NK-92 (cell line): ENCODE measurements around the gene SAMD7.

Experiments
- DNase-seq: peaks from one replicate; lab custom pipeline; 2025; ENCODE audit not compliant: unreplicated experiment; lab: John Stamatoyannopoulos, UW

Gene SAMD7

DNA sequence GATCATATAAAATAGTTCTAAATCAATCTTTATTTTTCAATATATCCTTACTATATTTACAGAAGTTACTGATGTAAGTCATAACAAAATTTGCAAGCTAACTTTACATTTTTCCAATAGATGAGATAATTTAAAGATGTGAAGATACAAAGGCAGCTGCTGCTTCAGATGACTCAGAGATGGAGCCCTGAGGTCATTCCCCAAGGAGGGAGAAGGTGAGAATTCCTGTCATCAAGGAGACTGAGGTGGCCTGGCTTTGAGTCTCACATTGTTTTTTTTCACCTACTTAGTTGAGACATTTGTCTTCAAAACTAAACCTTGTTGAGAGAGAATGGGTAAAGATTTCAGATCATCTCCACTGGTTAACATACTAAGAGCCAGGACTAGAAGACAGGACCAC is 3.9 kb upstream of the SAMD7 start:
- DNase-seq, result no peak

GRCh38 chr3:169907944-169908343 is 3.4 kb upstream of the SAMD7 start:
- DNase-seq, result no peak

- no peak for DNase-seq
These were observed 2.0 kb downstream of the SAMD7 start for GRCh38 chr3:169913323-169913722.

- no peak for DNase-seq
These were observed 2.9 kb downstream of the SAMD7 start for GRCh38 chr3:169914321-169914720.

- DNase-seq, result no peak
These were observed 11.8 kb downstream of the SAMD7 start for GRCh38 chr3:169923189-169923588.

GRCh38 chr3:169923831-169924230 is 12.5 kb downstream of the SAMD7 start:
- no peak for DNase-seq

GRCh38 chr3:169929830-169930519 is 18.6 kb downstream of the SAMD7 start:
- no peak for DNase-seq

DNA sequence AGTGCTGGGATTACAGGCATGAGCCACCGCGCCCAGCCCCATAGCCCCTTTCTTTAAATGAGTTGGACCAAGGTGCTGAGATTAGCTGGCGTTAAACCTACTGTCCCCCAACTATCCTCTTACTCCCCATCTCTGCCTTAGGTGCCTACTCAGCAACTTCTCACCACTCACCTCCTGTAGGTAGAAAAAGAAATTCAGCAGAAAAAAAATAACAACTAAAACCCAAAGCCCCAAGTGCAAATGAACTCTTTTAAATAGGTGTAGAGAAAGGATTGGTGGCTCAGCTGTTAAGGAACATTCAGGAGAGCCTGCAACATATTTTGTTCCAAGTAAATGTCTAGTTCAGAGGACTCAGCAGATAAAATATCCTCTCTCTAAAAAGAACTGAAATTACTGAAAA is 19.5 kb downstream of the SAMD7 start:
- DNase-seq, result no peak

DNA sequence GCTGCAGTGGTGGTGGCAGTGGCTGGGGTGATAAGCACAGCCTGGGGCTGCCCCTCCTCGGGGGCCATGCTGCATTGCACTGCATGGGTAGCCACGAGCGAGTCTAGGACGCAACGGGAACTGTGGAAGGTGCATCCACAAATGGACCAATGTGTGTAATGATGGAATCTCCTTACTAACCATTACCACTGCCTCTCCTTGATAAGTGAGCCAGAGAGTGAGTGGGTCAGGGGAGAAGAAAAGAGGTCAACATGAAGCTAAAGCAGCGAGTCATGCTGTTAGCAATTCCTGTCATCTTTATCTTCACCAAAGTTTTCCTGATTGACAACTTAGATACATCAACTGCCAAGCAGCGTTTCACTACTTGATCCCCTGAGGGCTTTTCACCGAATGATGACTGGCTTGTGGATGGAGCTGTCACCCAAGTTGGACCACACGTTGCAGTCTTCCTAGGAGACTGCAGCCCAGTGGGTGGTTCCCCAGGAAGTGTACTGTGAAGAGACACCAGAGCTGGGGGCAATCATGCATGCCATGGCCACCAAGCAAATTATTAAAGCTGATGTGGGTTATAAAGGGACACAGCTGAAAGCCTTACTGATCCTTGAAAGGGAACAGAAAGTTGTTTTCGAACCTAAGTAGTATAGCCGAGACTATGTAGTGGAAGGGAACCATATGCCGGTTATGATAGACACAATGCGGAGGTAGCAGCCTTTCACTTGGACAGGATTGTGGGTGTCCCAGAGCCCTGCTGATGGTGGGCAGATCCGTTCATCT is 20.6 kb downstream of the SAMD7 start:
- no peak for DNase-seq

DNA sequence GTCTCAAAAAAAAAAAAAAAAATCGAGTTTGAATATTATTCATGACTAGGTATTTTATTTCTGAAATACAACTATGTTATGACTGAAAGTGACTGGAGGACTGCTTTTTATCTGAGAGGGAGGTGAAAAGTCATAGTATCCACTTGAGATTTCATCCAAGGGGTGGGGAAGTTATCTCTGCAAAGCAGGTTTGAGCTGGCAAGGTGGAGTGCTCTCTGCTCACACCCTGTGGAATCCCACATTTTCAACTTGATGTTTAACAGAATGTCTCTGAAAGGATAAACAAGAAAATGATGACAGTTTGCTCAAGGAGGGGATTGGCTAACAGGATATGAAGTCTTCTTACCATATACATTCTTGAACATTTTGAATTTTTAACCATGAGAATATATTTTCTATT is 27.9 kb downstream of the SAMD7 start:
- DNase-seq, result no peak

DNA sequence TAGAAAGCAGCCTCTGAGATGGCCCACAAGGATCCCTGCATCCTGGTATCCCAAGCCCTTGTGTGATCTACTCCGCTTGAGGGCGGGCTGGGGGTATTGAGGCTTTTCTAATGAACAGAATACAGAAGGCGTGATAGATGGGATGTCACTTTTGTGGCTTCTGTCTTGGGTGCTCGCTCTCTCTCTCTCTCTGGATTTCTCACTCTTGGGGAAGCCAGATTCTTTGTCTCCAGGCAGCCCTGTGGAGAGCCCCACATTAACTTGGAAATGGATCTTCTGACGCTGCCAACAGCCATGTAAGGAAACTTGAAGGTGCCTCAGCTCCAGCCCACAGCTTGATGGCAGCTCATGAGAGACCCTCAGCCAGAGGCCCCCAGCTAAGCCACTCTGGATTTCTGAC is 28.4 kb downstream of the SAMD7 start:
- no peak for DNase-seq

DNA sequence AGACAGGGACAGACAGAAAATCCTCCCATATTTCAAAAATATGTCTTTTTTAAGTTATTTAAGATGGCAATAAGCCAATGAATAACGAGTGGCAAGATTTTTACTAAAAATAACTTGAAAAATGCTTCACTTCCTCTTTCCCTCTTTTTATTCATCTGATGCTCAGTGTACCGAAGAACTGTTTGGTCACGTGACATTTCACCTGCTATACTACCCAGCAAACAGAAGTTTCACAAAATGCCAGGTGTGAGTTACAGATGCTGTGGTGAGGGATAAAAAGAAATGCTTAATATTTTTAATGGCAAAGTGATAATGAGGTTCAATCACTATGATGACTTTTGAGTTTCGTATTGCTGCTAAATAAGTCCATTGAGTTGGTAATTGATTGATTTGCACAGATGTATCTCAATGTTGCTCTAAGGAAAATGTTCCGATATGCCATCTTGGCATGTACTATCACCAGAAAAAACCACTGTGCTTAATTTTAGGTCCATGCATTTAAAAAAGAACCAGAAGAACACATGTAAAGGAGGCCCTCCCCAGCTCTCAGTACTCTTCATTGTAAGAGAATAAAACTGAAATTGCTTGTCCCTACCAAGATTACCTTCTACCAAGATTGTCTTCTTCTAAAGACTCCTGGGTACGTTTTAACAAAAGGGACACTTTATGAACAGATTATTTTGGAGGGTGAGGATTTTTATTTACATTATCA is 29.3 kb downstream of the SAMD7 start:
- DNase-seq, result no peak

DNA sequence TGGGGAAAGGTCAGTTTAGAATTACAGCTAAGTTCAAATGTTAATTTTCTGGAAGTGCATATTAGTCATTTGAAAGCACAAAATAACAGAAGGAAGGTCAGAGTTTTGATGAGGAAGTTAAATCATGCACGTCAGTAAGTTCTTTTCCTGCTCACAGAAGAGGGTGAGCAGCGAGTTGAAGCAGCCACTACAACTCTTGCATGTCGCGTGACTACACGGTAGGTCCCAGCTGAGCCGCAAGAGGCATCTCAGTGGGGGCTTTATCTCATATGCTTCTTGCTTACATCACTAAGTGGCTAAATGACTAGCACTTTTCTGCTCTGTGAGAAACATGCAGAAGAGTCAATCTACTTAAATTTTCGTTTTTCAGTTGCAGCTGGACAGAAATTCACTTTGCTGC is 33.9 kb downstream of the SAMD7 start:
- no peak for DNase-seq

GRCh38 chr3:169946336-169946735 is 35.0 kb downstream of the SAMD7 start:
- no peak for DNase-seq

- DNase-seq, result no peak
These were observed 37.4 kb downstream of the SAMD7 start for GRCh38 chr3:169948559-169949448.

DNA sequence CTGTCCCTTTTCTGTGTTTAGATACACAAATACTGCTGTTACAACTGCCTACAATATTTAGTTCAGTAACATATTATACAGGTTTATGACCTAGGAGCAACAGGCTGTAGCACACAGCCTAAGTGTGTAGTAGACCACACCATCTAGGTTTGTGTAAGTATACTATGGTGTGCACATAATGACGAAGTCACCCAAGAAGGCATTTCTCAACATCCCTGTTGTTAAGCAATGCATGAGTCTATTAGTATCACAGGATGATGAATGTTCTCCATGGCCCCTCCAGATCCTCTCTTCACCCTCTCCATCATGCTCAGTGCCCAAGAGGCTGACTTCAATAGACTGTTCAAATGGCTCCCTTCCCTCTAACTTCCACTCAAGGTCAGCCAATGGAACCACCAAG is 40.7 kb downstream of the SAMD7 start:
- no peak for DNase-seq

- DNase-seq, result no peak
These were observed 42.2 kb downstream of the SAMD7 start for GRCh38 chr3:169953462-169954141.

GRCh38 chr3:169954142-169954756 is 42.9 kb downstream of the SAMD7 start:
- no peak for DNase-seq

DNA sequence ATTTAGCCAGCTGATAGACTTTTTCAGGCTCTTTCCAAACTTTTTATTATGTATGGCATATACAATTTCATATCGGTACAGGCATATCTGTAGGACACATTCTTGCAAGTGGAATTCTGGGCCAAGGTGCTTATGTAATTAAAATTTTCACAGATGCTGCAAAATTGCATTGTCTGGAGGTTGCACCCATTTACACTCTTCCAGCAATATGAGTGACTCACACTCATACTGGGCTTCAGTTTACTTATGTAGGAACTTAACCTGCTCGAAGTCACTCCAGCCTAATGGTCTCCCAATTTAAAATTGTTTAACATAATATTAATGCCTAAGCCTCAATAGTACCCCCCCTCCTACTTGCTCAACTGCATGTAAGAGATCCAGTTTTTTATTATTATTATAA is 44.0 kb downstream of the SAMD7 start:
- DNase-seq, result no peak

- no peak for DNase-seq
These were observed 52.8 kb downstream of the SAMD7 start for GRCh38 chr3:169964176-169964575.
